ENCODE data around the gene SNX3.
"Not testable (repeated sequence)": the region's sequence is repeated elsewhere in the genome, so short reads cannot be mapped to it uniquely, and the experiment has no call there.

SNX3 gene

DNA sequence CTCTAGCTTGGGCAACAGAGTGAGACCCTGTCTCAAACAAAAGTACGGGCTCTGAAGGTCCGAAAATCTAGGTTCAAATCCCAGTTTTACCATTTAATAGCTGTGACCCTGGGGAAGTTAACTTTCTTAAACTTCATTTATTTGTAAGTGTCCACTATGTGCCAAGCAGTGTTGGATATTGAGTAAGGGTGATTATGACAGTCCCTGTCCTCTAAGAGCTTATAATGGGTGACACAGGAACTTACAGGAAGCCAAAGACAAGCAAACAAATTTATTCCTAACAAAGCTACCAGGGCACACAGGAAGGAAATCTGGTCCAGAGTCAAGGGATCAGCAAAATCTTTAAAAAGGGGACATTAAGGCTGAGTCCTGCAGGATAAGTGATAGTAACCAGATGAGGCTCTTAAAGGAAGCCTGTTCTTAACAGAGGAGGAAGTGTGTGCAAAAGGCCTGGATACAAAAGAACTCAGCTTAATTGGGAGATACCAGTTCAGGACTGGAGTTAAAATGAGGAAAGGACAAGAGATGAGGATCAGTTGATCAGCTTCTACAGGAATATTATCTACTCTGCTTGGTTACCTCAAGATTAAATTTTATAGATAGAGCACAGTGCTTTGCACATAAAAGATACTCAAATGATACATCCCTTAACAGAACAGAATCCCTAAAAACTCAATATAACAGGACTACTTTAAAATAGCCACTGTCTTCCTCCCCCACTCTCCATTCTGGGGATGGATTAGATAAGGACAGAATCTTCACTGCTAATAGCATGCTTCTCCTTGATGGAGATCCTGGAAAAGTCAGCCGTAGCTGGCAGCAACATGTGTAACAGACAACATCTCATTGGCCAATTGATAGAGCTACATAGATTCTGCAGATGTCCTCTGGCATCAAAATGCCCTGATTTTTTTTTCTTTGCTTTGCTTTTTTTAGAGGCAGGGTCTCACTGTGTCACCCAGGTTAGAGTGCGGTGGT is 6.1 kb downstream of the SNX3 start:
- DNase-seq = no peak

- DNase-seq = no peak
These were observed 7.6 kb downstream of the SNX3 start for GRCh38 chr6:108253241-108253640.

GRCh38 chr6:108252055-108252454 is 8.8 kb downstream of the SNX3 start:
- no peak for DNase-seq

- no peak for DNase-seq
These were observed 9.6 kb downstream of the SNX3 start for GRCh38 chr6:108251252-108251651.

- DNase-seq = no peak
These were observed 10.5 kb downstream of the SNX3 start for GRCh38 chr6:108250240-108250866.

- DNase-seq = no peak
These were observed 12.8 kb downstream of the SNX3 start for GRCh38 chr6:108247965-108248536.

DNA sequence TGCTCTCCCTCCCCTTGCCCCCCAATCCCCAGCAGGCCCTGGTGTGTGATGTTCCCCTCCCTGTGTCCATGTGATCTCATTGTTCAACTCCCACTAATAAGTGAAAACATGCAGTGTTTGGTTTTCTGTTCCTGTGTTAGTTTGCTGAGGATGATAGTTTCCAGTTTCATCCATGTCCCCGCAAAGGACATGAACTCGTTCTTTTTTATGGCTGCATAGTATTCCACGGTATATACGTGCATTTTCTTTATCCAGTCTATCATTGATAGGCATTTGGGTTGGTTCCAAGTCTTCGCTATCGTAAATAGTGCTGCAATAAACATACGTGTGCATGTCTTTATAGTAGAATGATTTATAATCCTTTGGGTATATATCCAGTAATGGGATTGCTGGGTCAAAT is 15.7 kb downstream of the SNX3 start:
- DNase-seq = not testable (repeated sequence)

DNA sequence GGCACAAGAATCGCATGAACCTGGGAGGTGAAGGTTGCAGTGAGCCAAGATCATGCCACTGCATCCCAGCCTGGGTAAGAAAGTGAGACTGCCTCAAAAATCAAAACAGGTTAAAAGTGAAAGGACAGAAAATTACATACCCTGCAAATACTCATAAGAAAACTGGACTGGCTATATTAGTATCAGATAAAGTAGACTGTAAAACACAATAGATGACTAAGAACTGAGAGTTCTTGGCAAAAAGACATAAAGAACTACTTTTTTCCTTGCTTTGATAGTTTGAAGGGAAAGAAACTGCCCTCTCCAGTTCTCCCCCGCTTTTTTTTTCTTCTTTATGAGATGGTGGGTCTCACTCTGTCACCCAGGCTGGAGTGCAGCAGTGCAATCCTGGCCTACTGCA is 17.0 kb downstream of the SNX3 start:
- DNase-seq = no peak

DNA sequence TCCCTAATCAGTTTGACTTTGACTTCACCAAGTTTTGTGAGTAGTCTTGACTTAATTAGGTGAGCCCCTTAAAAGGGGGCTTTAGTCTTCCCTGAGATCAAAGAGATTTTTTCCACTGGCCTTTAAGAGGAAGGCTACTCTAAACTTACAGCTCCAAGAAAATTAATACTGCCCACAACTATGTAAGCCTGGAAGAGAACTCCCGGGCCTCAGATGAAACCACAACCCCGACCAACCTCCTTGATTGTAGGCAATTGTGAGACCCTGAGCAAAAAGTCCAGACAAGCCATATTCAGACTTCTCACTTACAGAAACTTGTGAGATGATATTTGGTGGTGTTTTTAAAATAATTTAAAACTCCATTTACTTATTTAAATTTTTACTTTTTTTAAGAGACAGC is 18.1 kb downstream of the SNX3 start:
- DNase-seq = no peak

DNA sequence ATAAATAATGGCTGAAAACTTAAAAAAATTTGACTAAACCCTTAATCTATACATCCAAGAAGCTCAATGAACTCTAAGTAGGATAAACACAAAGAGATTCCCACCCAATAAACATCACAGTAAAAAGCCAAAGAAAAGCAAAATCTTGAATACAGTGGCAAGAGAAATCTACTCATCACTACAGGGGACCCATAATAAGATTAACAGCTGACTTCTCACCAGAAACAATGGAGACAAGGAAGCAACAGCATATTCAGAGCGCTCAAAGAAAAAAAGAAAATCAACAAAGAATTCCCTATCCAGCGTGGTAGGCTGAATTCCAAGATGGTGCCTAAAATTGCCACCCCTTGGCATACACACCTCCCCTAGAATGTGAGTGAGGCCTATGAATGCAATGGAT is 18.6 kb downstream of the SNX3 start:
- DNase-seq = no peak

- no peak for DNase-seq
These were observed 22.5 kb downstream of the SNX3 start for GRCh38 chr6:108238322-108238721.

GRCh38 chr6:108236791-108237190 is 24.0 kb downstream of the SNX3 start:
- no peak for DNase-seq

DNA sequence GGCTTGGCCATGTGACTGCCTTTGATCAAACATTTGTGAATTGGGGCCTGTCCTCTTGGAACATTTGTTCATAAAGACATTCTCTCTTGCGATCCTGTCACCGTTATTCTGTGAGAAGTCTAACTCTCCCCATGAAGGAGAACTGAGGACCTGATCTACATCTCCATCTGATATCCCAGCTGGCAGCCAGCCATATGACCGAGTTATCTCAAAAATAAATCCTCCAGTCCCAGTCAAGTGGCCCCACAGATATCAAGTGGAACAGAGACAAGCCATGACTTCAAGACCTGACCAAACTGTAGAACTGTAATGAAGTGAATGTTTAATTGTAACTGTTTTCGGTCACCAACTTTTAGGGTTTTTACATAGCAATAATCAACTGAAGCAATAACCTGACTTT is 25.7 kb downstream of the SNX3 start:
- no peak for DNase-seq

GRCh38 chr6:108228416-108228815 is 32.4 kb downstream of the SNX3 start:
- no peak for DNase-seq

DNA sequence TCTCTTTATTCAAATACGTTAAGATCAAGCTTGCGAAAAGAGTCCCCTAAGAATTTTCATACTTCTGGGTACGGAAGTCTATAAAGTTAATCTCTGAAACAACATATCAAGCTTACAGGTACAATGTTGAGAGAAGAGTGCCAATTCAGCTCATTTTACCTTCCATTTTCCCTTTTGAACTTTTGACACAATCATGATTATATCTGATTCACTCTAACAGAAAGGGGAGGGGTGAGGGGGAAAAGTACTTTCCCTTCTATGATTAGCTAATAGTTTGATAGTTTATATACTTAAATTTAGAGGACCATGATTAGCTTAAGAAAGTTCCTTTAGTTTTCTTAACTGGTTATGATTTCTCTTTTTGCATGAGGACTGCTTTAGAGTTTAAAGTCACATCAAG is 33.5 kb downstream of the SNX3 start:
- no peak for DNase-seq

- no peak for DNase-seq
These were observed 38.3 kb downstream of the SNX3 start for GRCh38 chr6:108222504-108222903.

- DNase-seq = no peak
These were observed 38.8 kb downstream of the SNX3 start for GRCh38 chr6:108222064-108222463.

DNA sequence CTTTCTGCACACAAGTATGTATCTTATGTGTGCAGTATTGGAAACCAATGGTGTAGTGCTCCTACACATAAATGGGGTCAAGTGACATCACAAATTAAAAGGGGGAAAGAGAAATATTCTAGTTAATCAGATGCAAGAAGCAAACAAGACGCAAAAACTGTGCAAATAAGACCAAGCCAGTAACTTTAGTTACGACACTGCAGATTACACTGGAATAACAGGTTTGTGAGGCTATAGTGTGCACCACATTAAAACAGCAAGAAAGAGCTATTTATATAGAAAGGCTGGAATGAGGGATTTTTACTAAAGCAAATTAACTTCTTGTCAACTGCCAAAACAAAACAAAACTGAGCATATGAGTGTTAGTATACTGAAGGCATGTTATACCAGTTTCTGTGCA is 49.2 kb downstream of the SNX3 start:
- DNase-seq = no peak

GRCh38 chr6:108210556-108210955 is 50.3 kb downstream of the SNX3 start:
- no peak for DNase-seq

DNA sequence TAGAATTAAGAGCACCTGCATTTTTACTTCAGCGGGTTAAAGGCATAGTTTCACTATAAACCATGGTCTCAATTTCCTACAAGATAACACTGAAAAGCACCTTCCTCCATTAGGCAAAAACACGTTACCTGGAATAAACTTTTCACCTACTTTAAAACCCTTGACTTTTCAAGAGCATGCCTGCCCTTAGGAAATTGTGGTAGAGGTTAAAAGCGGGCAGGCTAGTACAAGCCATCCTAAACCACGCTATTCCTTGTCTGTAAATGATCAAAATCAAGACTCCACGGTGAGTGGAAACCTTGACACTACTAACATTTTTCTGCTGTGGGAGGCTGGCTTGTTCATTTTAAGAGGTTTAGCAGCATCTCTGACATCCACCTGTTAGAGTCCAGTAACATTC is 51.1 kb downstream of the SNX3 start:
- no peak for DNase-seq

- DNase-seq = no peak
These were observed 53.8 kb downstream of the SNX3 start for GRCh38 chr6:108207013-108207412.

DNA sequence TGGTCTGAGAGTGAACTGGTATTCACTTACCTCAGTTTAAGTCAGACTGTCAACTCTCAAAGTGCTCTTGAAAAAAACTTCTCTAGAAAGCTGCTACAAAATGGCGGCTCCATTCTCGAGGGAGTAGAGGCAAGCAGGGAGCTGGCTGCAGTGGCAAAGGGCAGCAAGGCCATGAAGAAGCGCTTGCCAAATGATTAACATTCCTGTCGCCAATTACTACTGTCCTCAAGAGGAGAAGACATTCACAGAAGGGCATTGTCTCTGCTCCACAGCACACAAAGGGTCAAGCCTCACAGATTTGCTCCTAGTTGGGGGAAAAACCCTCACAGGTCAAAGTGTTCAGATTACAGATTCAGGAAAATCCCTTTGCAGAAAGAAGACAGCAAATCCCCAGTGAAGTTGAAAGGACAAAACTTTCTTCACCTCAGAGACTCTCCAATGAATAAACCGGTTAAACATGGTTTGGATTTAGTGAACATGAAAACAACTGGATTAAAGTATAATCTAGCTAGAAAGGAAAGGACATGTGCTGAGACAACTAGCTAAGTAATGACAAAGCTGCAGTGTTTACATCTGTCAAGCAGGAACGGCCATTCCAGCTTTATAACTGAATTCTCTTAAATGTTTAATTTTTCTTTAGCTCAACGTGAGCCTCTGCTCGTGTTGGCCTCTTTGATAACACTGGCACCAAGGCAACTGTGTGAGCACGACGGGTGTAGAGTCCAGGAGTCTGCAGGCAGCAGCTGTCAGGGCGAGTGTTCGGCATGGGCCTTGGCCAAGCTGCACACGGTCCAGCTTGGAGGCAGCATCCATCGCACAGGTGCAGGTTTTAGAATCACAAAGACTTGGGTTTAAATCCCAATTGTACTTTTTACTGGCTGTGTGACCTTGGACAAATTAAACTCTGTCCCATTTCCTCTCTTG is 57.4 kb downstream of the SNX3 start:
- DNase-seq = no peak

DNA sequence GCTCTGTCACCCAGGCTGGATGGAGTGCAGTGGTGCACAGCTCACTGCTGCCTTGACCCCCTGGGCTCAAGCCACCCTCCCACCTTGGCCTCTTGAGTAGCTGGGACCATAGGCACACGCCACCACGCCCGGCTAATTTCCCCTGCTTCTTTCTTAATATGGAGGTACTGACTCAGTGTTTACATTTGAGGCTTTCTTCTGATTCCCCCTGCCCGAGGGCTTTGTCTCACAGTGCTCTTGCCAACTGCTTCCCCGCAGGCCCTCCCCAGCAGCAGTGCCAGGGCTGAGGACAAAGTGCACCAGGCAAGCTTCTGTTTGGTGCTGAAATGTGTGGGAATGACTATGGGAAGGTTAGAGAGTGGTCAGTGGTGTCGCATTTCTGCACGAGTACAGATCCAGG is 60.2 kb downstream of the SNX3 start:
- DNase-seq = no peak

Data from CD4-positive, alpha-beta T cell treated with Interleukin-4 for 1 hour (primary cell).